NCI-H2029 (cell line): ENCODE results near the gene LDLRAD4.

Source experiments
- DNase-seq: peaks from one replicate; lab custom pipeline; 2025; lab: John Stamatoyannopoulos, UW

Gene LDLRAD4

DNA sequence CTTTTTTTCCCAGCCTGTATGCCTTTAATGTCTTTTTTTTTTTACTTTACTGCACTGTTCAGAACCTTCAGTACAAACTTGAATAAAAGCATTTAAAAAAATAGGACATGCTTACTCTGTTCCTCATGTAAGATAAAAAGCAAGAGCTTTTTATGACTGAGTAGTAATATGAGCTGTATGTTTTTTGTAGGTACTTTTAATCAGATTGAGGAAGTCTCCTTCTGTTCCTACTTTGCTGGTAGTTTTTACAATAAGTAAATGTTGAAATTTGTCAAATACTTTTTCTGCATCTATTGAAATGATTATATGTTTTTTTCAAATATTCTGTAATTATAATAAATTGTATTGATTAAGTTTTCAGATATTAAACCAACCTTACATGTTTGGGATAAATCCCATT is 318.0 kb downstream of the LDLRAD4 start:
- DNase-seq: no peak

- no peak for DNase-seq
Measured at GRCh38 chr18:13537022-13537780, 318.6 kb downstream of the LDLRAD4 start.

- DNase-seq: no peak
Measured at GRCh38 chr18:13538630-13539029, 320.1 kb downstream of the LDLRAD4 start.

- DNase-seq: peak; percentile 51
Measured at GRCh38 chr18:13539050-13539449, 320.5 kb downstream of the LDLRAD4 start.

DNA sequence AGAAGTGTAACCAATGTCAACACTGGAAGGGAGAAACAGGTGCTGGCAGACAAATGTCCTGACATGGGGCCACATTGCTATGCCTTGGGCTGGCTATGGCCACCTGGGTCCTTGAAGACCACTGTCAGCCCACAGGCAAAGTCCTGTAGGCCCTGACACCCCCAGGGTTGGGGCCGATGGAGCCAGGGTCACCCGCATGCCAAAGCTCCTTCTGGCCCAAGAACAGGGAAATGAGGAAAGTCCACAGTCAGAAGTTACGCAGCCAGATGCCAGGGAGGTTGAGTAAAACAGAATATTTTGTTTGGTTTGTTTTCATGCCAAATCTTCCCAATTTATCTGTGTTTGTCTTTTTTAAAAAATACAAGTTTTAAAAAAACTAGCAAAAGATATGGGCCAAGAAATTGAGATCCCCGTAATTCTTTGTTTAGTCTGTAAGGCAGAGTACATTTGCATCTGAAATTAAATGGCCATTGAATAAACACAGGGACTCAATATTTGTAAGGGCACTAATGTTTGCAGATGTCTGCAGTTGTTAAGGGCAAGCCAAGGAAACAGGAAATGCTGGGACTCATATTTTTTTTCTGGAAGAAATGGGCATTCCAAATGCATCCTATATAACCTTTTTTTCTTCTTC is 321.4 kb downstream of the LDLRAD4 start:
- peak; percentile 35 for DNase-seq

DNA sequence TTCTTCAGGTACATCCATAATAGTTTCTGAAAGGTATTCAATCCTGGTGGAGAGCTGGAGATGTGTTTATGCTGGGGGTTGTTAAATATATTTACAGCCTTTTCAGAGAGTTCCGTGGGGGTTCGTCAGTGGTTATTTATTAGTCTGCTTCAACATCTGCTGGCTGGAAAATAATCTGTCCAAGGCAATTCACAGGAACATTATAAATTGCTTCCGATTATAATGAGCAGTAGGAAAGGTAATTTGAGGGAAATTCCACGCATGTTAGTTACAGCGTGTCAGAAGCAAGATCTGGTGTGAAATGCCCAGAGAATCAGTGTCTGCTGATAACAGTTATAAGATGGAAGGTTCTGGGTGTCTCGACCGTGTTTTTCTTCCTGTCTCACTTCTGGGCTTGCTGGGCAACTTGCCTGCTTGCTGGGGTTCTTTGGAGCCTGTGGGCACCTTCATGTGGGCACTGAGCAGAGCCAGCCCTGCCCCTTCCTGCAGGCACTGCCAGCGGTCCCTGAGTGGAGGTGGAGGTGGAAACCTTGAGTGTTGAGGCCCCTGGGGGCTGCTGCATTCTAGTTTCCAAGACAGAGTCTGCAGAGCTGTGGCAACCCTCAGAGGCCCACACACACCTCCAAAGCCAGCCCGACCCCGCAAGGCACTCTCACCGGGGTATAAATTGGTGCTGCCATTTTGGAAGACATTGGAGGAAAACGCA is 322.1 kb downstream of the LDLRAD4 start:
- no peak for DNase-seq

DNA sequence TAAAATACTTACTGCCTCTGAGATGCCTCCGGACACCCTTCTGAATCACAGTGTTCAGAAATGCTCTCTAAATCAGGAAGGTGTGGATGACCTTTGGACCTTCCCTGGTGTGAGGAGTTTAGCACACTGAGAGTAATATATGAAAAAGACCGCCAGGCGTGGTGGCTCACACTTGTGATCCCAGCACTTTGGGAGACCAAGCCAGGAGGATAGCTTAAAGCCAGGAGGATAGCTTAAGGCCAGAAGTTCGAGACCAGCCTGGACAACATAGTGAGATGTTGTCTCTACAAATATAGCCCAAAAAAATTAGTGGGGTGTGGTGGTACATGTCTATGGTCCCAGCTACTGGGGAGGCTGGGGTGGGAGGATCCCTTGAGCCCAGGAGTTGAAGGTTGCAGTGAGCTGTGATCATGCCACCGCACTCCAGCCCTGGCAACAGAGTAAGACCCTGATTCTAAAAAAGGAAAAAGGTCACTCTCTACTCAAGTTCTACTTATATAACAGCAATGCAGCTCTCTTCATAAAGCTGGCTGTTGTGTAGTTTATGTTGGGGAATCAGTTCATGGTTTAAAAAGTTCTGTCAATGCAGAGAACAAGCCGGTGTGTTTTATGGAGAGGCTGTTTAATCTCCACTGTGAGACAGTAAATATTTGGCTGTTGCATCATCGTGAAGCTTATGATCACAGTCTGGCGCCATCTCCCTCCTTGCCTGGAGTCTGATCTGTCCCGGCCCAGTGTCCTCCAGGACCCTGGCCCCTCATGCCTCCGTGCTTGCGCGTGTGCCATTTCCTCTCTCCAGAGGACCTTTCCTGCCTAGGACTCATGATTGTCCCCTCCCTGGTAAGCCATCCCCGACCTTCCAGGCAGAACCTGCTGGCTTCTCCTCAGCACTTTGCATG is 323.3 kb downstream of the LDLRAD4 start:
- DNase-seq: peak; percentile 52

GRCh38 chr18:13542520-13542847 is 323.9 kb downstream of the LDLRAD4 start:
- DNase-seq: no peak

DNA sequence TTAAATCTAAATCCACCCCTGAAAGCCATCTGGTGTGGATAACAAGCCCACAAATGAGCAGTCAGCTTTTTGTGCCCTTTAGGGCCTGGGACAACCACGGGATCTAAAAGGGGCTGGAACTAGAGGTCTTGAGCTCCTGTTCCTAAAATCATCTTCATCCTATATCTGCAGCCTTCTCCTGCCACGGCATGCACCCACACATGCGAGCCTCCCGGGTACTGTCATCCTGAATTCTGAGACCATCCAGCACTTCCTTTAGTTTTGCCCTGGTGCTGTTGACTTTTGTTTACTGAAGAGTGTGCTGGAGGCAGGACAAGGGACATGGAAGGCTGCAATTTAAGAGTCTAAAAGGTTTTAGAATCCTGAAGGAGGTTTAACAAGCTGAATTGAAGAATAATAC is 324.6 kb downstream of the LDLRAD4 start:
- DNase-seq: no peak

DNA sequence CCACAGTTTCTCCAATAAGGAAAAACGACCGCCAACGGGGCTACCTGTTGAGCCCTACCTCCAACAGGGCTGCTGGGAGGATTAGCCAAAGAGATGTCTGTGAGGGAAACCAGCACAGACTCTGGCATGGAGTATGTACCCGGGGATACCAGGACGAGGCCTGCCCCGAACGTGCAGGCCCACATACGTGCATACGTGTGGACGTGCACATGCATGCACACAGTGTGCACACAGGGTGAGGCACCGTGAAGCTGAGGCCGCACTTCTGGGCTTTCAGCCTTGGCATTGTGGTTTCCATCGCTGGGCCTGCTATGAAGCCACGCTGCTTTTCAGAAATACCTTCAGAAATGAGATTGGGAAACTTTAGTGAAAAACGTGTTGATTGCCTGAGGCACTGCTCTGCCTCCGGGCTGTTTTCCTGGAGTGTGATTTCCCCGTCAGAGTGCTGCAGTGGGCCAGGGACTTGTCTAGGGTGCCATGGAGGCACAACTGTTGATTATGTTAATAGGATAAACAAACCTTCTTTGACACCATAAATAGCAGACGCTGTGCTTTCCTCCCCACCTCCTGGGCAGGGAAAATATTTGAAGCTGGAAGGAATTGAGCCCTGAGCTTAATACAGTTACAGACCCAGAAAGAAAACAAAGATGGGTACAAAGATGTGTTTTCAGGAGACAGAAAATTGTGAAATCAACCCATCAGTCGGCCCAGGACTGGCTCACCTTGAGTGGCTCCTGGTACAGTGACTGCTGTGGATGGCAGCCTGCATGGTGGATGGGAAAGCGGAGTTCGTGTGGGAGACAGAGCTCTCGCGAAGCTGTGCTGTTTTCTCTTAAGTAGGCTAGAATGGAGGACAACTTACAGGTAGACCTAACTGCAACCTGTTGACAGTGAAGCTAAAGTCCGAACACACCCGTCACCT is 325.5 kb downstream of the LDLRAD4 start:
- DNase-seq: no peak

DNA sequence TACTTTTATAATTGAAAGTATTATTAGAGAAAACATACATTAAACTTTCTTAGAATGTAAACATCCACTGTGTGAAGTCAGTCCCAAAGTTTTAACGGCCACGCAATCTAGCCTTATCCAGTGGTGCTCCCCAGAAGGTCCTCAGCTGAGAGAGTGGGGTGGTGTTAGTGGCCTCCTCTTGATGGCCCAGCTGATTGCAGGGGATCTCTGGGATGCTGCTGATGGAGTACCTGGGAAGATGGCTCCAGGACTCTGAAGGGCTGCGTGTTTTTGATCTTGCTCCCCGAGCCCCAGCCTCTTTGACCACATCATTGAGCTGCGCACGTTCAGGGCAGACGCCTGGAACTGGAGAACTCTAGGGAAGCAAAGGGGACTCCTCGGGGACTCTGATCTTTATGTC is 326.4 kb downstream of the LDLRAD4 start:
- no peak for DNase-seq

DNA sequence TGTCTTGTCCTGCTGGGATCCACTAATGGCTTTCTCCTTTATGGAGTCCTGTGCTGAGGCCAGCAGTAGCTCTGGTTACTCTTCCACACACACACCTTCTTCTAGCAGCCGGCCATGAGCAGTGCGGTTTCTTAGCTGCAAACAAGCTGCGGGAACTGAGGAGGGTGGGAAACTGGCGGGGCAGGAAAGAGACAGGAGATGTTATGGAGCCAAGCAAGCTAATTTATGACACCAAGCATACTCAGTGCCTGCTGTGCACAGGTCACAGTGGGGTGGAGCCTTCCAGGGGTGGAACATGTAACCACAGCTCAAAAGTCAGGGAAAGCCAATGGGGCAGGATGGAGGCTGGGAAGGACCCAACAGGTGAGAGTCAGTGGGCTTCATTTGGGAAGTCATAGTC is 327.0 kb downstream of the LDLRAD4 start:
- DNase-seq: no peak

DNA sequence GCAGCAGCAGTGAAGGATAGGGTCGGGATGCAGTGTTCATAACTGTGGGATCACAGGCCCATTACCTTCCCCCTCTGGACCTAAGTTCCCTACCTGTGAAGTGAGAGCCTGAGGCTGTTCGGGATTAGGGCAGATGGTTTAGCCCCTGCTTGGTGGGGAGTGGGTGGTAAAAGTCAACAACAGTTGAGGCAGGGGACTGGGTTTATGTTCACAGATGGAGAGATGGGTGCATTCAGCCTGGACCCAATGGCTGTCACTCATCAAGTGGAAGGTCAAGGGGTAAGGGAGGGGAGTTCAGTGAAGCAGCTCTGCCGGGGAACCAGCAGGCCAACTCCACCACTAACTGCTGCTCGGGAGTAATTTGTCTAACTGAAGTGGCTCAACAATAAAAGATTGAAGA is 327.4 kb downstream of the LDLRAD4 start:
- no peak for DNase-seq

GRCh38 chr18:13546638-13547037 is 328.1 kb downstream of the LDLRAD4 start:
- no peak for DNase-seq

- peak; percentile 52 for DNase-seq
Measured at GRCh38 chr18:13547347-13547746, 328.8 kb downstream of the LDLRAD4 start.

DNA sequence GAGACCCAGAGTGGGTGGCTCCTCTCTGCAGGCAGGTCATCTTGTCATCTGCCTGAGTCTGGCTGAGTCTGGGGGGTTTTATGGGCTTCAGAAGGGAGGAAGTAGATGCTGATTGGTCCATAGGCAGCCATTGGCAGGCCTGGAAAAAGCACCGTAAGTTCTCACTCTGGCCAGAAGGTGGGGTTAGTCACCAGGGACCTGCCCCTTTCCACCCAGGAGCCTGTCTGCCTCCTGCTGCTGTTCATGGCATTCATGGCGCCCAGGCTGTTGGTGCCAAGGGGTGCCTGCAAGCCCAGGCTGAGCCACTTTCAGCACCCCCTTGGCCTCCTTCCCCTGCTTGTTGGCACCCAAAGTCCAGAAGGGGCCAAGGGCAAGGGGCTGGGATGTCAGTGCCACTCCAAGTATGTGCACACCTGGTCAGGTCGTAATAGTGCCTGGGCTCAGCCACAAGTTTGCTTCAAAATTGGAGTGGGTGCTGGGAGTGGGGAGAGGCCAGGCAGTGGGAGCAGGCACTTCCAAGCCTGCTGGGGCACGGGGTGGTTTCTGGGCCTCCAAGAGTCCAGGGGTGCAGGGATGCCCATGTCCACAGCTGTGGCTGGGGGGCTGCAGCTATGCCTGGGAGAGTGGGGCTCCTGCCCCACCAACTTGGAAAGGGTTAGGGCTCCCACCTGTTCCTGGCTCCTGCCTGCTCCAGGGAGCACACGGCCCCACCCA is 329.7 kb downstream of the LDLRAD4 start:
- no peak for DNase-seq

- no peak for DNase-seq
Measured at GRCh38 chr18:13548966-13549879, 330.7 kb downstream of the LDLRAD4 start.

DNA sequence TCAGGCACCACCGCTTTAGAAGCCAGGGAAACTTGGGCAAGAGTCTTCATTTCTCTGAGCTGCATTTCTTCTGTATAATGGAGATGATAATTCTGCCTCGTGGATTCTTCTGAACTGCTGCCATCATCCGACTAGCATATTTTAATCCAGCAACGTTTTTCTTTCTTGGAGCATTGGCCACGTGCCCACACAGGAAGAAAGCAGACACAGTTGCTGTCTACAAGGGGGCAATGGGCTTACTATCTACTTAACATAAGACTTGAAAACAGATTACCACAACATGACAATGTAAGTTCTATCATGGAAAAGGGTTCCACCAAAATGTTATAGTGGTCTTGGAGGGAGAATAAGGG is 331.3 kb downstream of the LDLRAD4 start:
- DNase-seq: no peak
